NT2/D1 (cell line): Measurements from ENCODE around the gene FBRSL1.
A peak's percentile ranks its signal among the peaks of the same experiment; 100 is the strongest.

Source experiments
- DNase-seq: peaks from one replicate; pipeline ENCODE4 v3.0.0-alpha.2; 2011; ENCODE audit warnings: low read depth, low spot score
- H3K27me3 ChIP-seq: 2 replicates; pipeline ENCODE4 v1.6.0; 2011; ENCODE audit warnings: mild to moderate bottlenecking; ENCODE audit not compliant: insufficient read length, insufficient read depth
- H3K36me3 ChIP-seq: 2 replicates; pipeline ENCODE4 v1.6.1; 2011; ENCODE audit warnings: mild to moderate bottlenecking, low read length, mixed read lengths; ENCODE audit not compliant: insufficient read depth, insufficient read length
- H3K4me1 ChIP-seq: 2 replicates; pipeline ENCODE4 v1.5.1; 2011; ENCODE audit not compliant: insufficient read depth, insufficient read length
- H3K4me3 ChIP-seq: 2 replicates; pipeline ENCODE4 v1.5.1; 2011; ENCODE audit warnings: low read depth; ENCODE audit not compliant: insufficient read length
- H3K9ac ChIP-seq: 2 replicates; pipeline ENCODE4 v1.6.0; 2011; ENCODE audit warnings: low read depth; ENCODE audit not compliant: insufficient read length
- H3K9me3 ChIP-seq: 2 replicates; pipeline ENCODE4 v1.5.1; 2011; ENCODE audit warnings: mild to moderate bottlenecking, low read length; ENCODE audit not compliant: insufficient read depth
- SUZ12 ChIP-seq: IDR thresholded peaks from 2 replicates; pipeline ENCODE4 v1.6.1; 2011; ENCODE audit not compliant: insufficient read length, insufficient read depth; ENCODE audit errors: extremely low read depth
- YY1 ChIP-seq: IDR thresholded peaks from 2 replicates; pipeline ENCODE4 v1.6.1; 2011; ENCODE audit not compliant: insufficient read length, insufficient read depth
- ZNF274 ChIP-seq: IDR thresholded peaks from 2 replicates; pipeline ENCODE4 v1.6.1; 2011; ENCODE audit warnings: mild to moderate bottlenecking, low read depth, low read length

Gene FBRSL1

DNA sequence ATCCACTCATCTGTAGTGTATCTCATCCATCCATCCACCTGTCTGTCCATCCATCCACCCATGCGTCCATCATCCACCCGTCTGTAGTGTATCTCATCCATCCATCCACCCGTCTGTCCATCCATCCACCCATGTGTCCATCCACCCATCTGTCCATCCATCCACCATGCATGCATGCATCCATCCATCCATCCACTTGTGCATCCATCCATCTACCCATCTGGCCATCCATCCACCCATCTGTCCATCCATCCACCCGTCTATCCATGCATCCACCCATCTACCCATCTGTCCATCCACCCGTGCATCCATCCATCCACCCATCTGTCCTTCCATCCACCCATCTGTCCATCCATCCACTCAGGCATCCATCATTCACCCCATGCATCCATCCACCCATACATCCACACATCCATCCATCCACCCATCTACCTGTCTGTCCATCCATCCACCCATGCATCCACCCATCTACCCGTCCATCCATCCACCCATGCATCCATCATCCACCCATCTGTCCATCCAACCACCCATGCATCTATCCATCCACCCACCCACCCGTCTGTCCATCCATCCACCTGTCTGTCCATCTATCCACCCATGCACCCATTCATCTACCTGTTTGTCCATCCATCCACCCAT is 28.5 kb downstream of the FBRSL1 start:
- TF ChIP-seq SUZ12 = no peak
- no peak for TF ChIP-seq ZNF274
- TF ChIP-seq YY1 = no peak
- Histone ChIP-seq H3K4me1 (peaks cover 12% of the 10 kb centered on the region), H3K27me3 (peaks cover 19% of the 10 kb centered on the region), H3K9ac (no peak overlapping the region), H3K4me3 (no peak overlapping the region), H3K9me3 (peaks cover 21% of the 10 kb centered on the region), H3K36me3 (peaks cover 12% of the 10 kb centered on the region)
- DNase-seq = no peak

DNA sequence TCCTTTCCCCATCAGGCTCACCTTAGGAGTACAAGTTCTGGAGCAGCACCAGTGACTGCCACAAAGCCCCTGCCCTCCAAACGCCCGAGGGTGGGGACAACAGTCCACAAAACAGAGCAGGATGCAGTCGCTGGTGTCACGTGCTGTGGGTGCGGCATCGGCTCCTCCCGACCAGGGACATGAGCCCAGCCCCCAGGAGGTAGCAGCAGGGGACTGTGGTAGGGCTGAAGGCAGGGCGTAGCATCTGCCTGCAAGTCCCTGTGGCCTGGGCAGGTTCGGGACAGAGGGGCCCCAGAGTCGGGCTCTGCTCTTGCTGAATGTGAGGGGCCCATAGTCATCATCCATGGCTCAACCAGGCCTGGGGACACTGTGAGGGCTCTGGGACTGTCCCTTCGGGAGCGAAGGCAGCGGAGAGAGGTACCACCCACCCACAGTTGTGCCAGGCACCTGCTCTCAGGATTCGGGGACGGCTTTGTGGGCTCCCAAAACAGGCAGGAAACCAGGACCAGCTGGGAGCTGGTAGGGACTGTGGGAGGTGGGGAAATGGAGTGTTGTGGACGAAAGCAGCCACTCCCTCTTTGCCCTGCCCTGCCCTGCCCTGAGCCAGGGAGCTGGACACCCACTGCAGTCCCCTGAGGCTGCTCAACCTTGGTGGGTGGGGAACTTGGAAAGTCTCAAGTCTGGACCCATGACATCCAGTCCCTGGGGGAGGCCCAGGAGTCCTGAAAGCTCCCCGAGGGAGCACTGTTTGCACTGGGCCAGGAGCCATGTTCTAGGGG is 30.7 kb downstream of the FBRSL1 start:
- TF ChIP-seq ZNF274 = no peak
- no peak for TF ChIP-seq SUZ12
- TF ChIP-seq YY1 = no peak
- peaks cover 21% of the 10 kb centered on the region for H3K27me3 ChIP-seq
- DNase-seq = no peak
- H3K4me1 ChIP-seq = peaks cover 24% of the 10 kb centered on the region
- H3K36me3 ChIP-seq = peaks cover 7% of the 10 kb centered on the region
- H3K9ac ChIP-seq = no peak overlapping the region
- H3K9me3 ChIP-seq = peaks cover 21% of the 10 kb centered on the region
- no peak overlapping the region for H3K4me3 ChIP-seq

DNA sequence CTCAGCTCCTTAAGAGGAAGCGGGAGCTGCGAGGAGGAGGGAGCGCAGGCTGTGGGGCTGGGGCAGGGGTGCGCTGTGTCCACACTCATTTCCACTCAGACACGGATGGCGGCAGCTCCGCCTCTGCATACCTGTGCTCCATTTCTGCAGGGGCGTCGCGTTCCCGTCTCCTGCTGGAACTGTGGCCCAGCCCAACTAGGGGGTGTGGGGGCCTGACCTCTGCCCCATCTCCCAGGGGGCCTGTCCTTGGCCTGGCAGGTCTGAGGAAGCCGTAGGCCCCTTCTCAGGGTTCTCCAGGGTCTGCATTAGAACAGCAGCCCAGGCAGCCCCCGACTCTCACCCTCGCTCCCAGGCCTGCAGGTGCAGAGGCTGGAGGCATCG is 31.2 kb downstream of the FBRSL1 start:
- H3K36me3 ChIP-seq = peaks cover 7% of the 10 kb centered on the region
- TF ChIP-seq YY1 (no peak), SUZ12 (no peak), ZNF274 (no peak)
- H3K9ac ChIP-seq = no peak overlapping the region
- H3K4me1 ChIP-seq = peaks cover 29% of the 10 kb centered on the region
- peaks cover 21% of the 10 kb centered on the region for H3K9me3 ChIP-seq
- peaks cover 22% of the 10 kb centered on the region for H3K27me3 ChIP-seq
- no peak overlapping the region for H3K4me3 ChIP-seq
- DNase-seq = no peak

DNA sequence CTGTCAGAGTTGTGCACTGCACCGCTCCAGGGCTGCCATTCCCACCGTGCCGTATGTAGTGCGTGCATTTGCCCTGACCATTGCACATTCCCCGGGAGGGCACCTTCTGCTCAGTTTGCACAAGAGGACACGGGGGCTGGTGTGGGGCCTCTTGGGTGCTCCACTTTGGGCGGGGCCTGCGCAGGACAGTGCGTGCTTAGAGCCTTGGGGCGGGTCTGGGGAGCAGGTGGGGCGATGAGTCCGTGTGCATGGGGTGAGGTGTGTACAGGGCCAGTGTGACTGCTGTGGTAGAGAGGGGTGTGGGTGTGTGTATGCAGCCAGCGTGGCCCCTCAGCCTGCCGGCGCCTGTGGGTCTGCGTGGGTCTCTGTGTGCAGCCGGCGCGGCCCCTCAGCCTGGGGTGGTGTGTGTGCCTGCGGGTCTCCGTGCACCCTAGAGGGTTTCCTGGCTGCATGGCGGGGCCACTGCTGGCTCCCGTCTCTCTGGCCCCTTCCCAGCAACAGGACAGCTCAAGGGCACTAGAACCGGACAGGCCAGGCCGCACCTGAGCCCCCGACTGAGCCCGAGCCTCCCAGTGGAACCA is 31.9 kb downstream of the FBRSL1 start:
- Histone ChIP-seq H3K9ac (no peak overlapping the region), H3K9me3 (peaks cover 21% of the 10 kb centered on the region), H3K4me3 (no peak overlapping the region), H3K36me3 (peaks cover 7% of the 10 kb centered on the region), H3K27me3 (peaks cover 28% of the 10 kb centered on the region), H3K4me1 (peaks cover 35% of the 10 kb centered on the region)
- TF ChIP-seq ZNF274 = no peak
- no peak for TF ChIP-seq YY1
- no peak for TF ChIP-seq SUZ12
- no peak for DNase-seq

DNA sequence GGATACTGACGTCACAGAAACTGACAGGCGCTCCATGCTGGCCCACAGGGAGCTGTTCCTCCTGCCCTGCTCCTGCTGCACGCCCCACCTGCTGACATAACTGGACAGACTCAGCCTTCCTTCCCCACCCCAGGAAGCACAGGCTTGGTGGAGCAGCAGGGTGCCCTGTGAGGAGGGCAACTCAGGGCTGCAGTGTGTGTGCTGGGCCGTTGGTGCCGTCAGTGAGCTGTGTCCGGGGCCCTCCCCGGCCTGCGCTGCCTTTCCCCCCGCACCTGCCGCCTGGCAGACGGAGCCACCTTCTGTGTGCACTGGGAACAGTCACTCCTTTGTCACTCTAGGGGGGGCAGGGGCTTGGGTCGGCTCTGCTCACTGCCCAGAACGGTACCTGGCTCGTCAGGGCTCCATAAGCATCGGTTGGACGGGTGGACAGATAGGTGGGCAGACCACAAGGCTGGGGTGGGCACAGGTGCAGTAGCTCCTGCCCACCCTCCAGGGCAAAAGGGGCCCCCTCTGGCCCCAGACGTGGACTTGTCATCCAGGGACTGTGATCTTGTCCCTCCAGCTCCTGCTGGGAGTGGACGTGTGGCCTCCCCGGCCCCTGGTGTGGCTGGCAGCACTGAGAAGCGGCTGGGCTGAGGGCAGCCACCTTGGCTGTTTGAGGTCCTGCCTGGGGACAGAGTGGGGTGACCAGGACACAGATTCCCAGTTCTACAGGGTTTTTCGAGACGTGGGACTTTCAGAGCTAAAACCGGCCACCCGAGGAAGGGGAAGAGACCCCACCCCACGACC is 32.8 kb downstream of the FBRSL1 start:
- peaks cover 35% of the 10 kb centered on the region for H3K4me1 ChIP-seq

DNA sequence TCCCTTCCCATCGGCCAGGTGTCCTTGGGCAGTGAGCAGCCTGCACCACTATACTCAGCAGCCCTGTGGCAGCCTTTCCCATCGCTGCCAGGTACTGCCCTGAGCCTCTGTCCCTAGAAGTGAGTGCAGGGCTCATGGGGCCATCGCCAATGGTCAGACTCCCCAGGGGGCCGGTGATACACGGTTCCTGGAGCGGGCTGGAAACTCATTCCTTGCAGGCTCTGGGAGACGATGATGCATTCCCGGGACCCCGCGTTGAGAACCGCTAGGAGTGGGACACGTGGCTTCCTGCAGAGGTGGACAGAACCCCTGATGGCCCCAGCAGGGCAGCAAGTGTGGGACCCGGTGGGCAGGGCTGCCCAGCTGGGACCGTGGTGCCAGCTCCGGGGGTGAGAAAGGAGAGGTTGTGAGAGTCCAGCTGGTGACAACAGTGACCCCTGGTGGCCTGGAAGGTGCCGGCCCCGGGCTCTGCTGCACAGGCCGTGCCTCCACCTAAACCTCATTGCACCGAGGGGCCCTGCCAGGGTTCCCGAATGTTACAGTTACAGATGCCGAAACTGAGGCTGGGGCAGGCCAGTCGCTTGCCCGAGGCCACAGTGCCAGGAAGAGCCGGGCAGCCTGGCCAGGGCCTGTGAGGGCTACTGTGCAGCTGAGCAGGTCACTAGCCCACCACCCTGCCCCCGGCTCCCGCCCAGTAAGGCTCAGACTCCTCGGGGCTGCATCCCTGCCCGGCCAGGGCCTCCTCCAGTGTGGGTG is 33.8 kb downstream of the FBRSL1 start:
- no peak overlapping the region for H3K4me3 ChIP-seq
- peak overlapping the region; percentile 50 for H3K9ac ChIP-seq
- H3K9me3 ChIP-seq = peaks cover 14% of the 10 kb centered on the region
- H3K27me3 ChIP-seq = peaks cover 40% of the 10 kb centered on the region
- DNase-seq = peak; percentile 39
- peaks cover 35% of the 10 kb centered on the region for H3K4me1 ChIP-seq
- no peaks in the 10 kb centered on the region for H3K36me3 ChIP-seq
- TF ChIP-seq SUZ12 = no peak

More for the DNA sequence above, 32.8 kb downstream of the FBRSL1 start:
- TF ChIP-seq YY1 (no peak), SUZ12 (no peak), ZNF274 (no peak)
- Histone ChIP-seq H3K27me3 (peaks cover 30% of the 10 kb centered on the region), H3K9ac (no peak overlapping the region), H3K9me3 (peaks cover 18% of the 10 kb centered on the region), H3K36me3 (peaks cover 7% of the 10 kb centered on the region), H3K4me3 (no peak overlapping the region)
- no peak for DNase-seq
